SH-SY5Y (cell line): ENCODE data around the gene TAF1D.

Experiments
- GATA2 ChIP-seq: IDR thresholded peaks from 2 replicates; pipeline ENCODE4 v1.6.1; 2011; ENCODE audit warnings: mild to moderate bottlenecking, low read depth, low read length
- GATA3 ChIP-seq: IDR thresholded peaks from 2 replicates; pipeline ENCODE4 v1.6.1; 2011; ENCODE audit warnings: low read depth, mild to moderate bottlenecking, low read length, moderate library complexity

Gene TAF1D

GRCh38 chr11:93757924-93758865 is 16.9 kb upstream of the TAF1D start:
- TF ChIP-seq GATA2 (no peak), GATA3 (no peak)

- TF ChIP-seq GATA3, result no peak
- no peak for TF ChIP-seq GATA2
Observed at GRCh38 chr11:93757301-93757700, 16.0 kb upstream of the TAF1D start.

- TF ChIP-seq GATA3, result no peak
- TF ChIP-seq GATA2, result no peak
Observed at GRCh38 chr11:93756748-93757147, 15.5 kb upstream of the TAF1D start.

GRCh38 chr11:93753241-93753640 is 11.9 kb upstream of the TAF1D start:
- TF ChIP-seq GATA3, result no peak
- TF ChIP-seq GATA2, result no peak

GRCh38 chr11:93751001-93751400 is 9.7 kb upstream of the TAF1D start:
- no peak for TF ChIP-seq GATA3
- no peak for TF ChIP-seq GATA2

- TF ChIP-seq GATA3 (no peak), GATA2 (no peak)
Observed at GRCh38 chr11:93747122-93747521, 5.8 kb upstream of the TAF1D start.

GRCh38 chr11:93746101-93746500 is 4.8 kb upstream of the TAF1D start:
- TF ChIP-seq GATA2 (no peak), GATA3 (no peak)

- TF ChIP-seq GATA3 (no peak), GATA2 (no peak)
Observed at GRCh38 chr11:93744669-93745004, 3.3 kb upstream of the TAF1D start.

GRCh38 chr11:93743291-93743690 is 2.0 kb upstream of the TAF1D start:
- TF ChIP-seq GATA3, result no peak
- TF ChIP-seq GATA2, result no peak

GRCh38 chr11:93741882-93742226 is 559 bp upstream of the TAF1D start:
- no peak for TF ChIP-seq GATA3
- TF ChIP-seq GATA2, result no peak

GRCh38 chr11:93740730-93741093 is 583 bp downstream of the TAF1D start:
- TF ChIP-seq GATA3 (no peak), GATA2 (no peak)

GRCh38 chr11:93740031-93740729 is 1.1 kb downstream of the TAF1D start:
- TF ChIP-seq GATA3, result no peak
- no peak for TF ChIP-seq GATA2

GRCh38 chr11:93738647-93739081 is 2.6 kb downstream of the TAF1D start:
- TF ChIP-seq GATA2, result no peak

GRCh38 chr11:93737904-93738612 is 3.2 kb downstream of the TAF1D start:
- TF ChIP-seq GATA2 (no peak), GATA3 (no peak)

GRCh38 chr11:93736129-93736528 is 5.2 kb downstream of the TAF1D start:
- TF ChIP-seq GATA3 (no peak), GATA2 (no peak)

- TF ChIP-seq GATA2 (no peak), GATA3 (no peak)
Observed at GRCh38 chr11:93735627-93736026, 5.7 kb downstream of the TAF1D start.
